Measurements from ENCODE around the gene VGLL3. TPM values are rescaled to one million over a fixed set of nuclear protein-coding genes. Genes with fewer than 3 reads are reported as not detected.

Gene VGLL3
- polyA plus RNA-seq, 2 donors = 0.54 to 0.55 TPM

DNA sequence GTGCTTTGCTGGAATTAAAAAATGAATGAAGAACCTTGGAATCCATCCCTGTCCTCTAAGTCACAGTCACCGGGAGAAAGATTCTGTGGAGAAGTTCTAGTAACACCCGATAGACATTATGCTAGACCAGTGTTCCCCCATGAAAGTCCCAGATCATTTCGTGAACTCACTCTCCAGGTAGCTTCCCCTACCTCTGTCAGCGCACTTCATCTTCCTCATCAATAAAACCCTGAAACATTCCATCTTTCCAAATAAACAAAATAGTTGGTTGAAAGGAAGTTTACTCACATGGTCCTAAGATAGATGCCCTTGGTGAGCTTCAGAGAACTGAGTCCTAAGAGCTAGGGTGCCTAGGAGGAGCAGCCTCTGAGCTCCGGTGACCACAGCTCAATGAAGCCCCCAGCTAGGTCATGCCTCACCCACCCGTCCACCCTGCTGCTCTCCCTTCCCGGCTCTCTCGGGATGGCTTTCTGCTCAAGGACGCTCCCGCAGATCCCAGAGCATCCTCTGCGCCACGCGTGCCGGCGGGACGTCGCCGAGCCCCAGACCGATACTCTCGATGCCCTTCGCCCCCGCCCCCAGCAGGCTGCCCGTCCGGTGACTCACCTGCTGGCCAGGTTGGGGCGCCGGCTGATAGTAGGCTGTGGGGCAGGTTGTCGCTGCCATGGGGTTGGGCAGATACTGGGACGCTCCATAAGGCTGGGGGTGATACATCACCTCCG is 776 bp downstream of the VGLL3 start:
- Histone ChIP-seq H3K4me1 (ENCODE audit: control insufficient read depth in 2 of 2, insufficient read depth in 2 of 2, low read length in 1 of 2) (peaks cover 2 to 3% of the 10 kb centered on the region in 2 donors), H3K9me3 (ENCODE audit: control insufficient read depth in 2 of 2, insufficient read depth in 1 of 2, low read depth in 1 of 2, low read length in 1 of 2) (no peaks in the 10 kb centered on the region), H3K4me3 (ENCODE audit: low read depth in 1 of 2, low read length in 2 of 2) (peak overlapping the region; percentile 56 to 61), H3K27me3 (ENCODE audit: control insufficient read depth in 1 of 2, insufficient read depth in 2 of 2, low read length in 2 of 2) (no peaks in the 10 kb centered on the region), H3K27ac (ENCODE audit: low read depth in 2 of 2, low read length in 1 of 2) (peak overlapping the region; percentile 43 to 45), H3K36me3 (ENCODE audit: control insufficient read depth in 2 of 2, insufficient read depth in 2 of 2, low read length in 1 of 2) (no peaks in the 10 kb centered on the region)
- 5 to 6% methylated on average over 29 of the region's 29 CpGs for WGBS, 2 donors

DNA sequence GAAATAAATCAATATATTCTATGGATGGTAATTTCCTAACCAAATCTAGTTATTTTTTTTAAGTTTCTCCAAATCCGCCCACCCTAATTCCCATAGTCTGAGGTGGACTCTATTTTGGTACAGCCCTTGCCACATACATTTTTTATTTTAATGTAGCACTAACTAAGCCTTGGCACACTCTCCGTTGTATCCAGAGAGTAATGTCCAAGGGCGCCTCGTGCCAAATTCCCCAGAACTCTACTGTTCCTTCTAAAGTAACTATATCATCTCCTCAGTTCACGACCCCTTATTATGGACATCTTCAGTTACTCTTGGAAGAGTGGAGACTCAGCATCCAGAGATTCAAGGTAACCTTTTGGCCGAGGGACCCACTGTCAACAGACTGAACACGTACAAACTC is 1.3 kb downstream of the VGLL3 start:
- H3K4me3 ChIP-seq (ENCODE audit: low read depth in 1 of 2, low read length in 2 of 2) = peak overlapping the region in 1 of 2 donors; percentile 61
- H3K4me1 ChIP-seq (ENCODE audit: control insufficient read depth in 2 of 2, insufficient read depth in 2 of 2, low read length in 1 of 2) = peaks cover 2 to 3% of the 10 kb centered on the region in 2 donors
- WGBS, 2 donors = 48 to 54% methylated on average over 7 of the region's 7 CpGs
- no peaks in the 10 kb centered on the region for H3K9me3 ChIP-seq (ENCODE audit: control insufficient read depth in 2 of 2, insufficient read depth in 1 of 2, low read depth in 1 of 2, low read length in 1 of 2)
- H3K27ac ChIP-seq (ENCODE audit: low read depth in 2 of 2, low read length in 1 of 2) = no peak overlapping the region
- H3K36me3 ChIP-seq (ENCODE audit: control insufficient read depth in 2 of 2, insufficient read depth in 2 of 2, low read length in 1 of 2) = no peaks in the 10 kb centered on the region
- no peaks in the 10 kb centered on the region for H3K27me3 ChIP-seq (ENCODE audit: control insufficient read depth in 1 of 2, insufficient read depth in 2 of 2, low read length in 2 of 2)

DNA sequence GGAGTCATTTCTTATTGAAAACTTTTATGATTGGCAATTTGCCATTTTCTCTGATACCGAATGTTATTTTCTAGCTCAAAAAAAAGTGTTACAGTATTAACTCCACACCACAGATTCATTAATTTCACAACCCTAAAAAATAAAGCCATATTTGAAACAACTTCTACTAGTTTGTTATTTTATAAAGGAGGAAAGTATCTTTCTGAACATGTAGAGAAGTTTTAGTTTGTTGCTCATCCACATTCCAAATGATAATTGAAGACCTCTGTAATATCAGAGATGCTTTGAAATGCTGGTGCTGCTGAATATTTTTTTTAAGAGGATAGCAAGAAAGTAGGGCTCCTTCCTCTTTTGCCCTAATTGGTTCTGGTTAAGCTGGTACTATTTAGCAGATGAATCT is 1.9 kb downstream of the VGLL3 start:
- no peak overlapping the region for H3K27ac ChIP-seq (ENCODE audit: low read depth in 2 of 2, low read length in 1 of 2)
- no peak overlapping the region for H3K4me3 ChIP-seq (ENCODE audit: low read depth in 1 of 2, low read length in 2 of 2)
- H3K36me3 ChIP-seq (ENCODE audit: control insufficient read depth in 2 of 2, insufficient read depth in 2 of 2, low read length in 1 of 2) = no peaks in the 10 kb centered on the region
- 31 to 53% methylated on average over 1 of the region's 1 CpG for WGBS, 2 donors
- no peaks in the 10 kb centered on the region for H3K9me3 ChIP-seq (ENCODE audit: control insufficient read depth in 2 of 2, insufficient read depth in 1 of 2, low read depth in 1 of 2, low read length in 1 of 2)
- H3K27me3 ChIP-seq (ENCODE audit: control insufficient read depth in 1 of 2, insufficient read depth in 2 of 2, low read length in 2 of 2) = no peaks in the 10 kb centered on the region
- peaks cover 2 to 3% of the 10 kb centered on the region in 2 donors for H3K4me1 ChIP-seq (ENCODE audit: control insufficient read depth in 2 of 2, insufficient read depth in 2 of 2, low read length in 1 of 2)

DNA sequence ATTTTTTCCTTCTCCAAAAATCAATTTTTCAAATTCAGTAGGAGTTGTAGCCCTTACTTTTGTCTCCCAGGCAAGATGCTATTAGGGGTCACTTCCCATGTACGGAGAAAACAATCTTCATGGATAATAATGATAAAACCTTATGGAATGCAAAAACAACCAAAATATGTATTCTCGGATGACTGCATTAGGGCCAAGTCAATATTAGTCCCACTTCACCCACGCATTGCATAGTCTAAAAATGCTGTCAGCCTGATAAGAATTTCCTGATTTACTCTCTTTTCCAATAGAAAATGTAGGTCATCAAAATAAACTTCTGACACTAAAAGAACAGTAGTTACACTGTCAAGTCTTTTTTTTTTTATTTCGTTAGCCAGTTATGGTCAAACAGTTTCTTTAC is 2.7 kb downstream of the VGLL3 start:
- no peaks in the 10 kb centered on the region for H3K9me3 ChIP-seq (ENCODE audit: control insufficient read depth in 2 of 2, insufficient read depth in 1 of 2, low read depth in 1 of 2, low read length in 1 of 2)
- H3K4me3 ChIP-seq (ENCODE audit: low read depth in 1 of 2, low read length in 2 of 2) = no peak overlapping the region
- H3K4me1 ChIP-seq (ENCODE audit: control insufficient read depth in 2 of 2, insufficient read depth in 2 of 2, low read length in 1 of 2) = peaks cover 2 to 3% of the 10 kb centered on the region in 2 donors
- 65 to 72% methylated on average over 4 of the region's 4 CpGs for WGBS, 2 donors
- H3K27me3 ChIP-seq (ENCODE audit: control insufficient read depth in 1 of 2, insufficient read depth in 2 of 2, low read length in 2 of 2) = no peaks in the 10 kb centered on the region
- no peak overlapping the region for H3K27ac ChIP-seq (ENCODE audit: low read depth in 2 of 2, low read length in 1 of 2)
- H3K36me3 ChIP-seq (ENCODE audit: control insufficient read depth in 2 of 2, insufficient read depth in 2 of 2, low read length in 1 of 2) = no peaks in the 10 kb centered on the region

DNA sequence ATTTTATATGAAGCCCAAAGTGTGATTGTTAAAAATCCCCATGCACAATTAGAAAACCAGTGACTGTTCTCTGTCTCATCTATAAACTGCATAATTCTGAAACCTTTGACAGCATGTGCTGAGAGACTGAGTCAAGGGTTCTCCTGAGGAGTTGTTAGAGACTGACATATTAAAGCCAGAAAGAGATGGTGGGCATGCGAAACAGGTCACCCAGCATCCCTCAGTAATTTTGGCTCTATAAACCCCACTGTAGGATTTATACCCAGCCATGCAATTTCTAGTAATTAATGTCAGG is 3.6 kb downstream of the VGLL3 start:
- WGBS, 2 donors = 88 to 90% methylated on average over 1 of the region's 1 CpG
- no peak overlapping the region for H3K27ac ChIP-seq (ENCODE audit: low read depth in 2 of 2, low read length in 1 of 2)

DNA sequence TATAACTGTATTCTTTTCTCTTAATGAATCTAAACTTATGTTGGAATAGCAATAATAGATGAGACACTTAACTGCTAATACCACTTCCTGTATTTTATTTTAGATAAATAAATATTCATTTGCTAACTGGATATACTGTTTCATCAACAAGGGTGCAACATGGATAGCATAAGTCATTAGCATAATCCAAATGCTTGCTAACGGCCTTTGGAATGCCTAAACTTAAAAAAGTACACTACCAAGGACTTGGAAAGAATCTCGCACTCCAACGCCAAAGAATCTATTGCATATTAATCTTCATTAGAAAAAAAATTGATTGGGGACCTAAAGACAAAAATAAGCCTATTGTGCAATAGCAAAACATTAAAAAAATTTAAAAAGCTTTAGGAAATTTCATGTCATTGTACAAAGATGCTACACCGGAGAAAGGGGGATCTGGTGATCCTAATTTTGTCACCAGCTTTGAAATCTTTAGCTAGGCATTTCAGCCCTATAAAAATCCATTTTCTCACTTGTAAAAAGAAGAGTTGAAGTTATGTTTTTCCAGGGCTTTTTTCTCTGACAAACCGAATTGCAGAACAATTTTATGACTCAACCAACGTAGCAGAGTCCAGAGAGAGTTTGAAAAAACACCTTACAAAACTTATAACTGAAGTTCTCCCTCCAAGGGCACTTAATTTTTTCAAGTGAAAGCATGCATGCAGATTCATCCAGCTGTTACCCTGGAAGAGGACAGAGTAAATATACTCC is 4.1 kb downstream of the VGLL3 start:
- H3K27me3 ChIP-seq (ENCODE audit: control insufficient read depth in 1 of 2, insufficient read depth in 2 of 2, low read length in 2 of 2) = no peaks in the 10 kb centered on the region
- WGBS, 2 donors = 43 to 52% methylated on average over 6 of the region's 6 CpGs
- H3K36me3 ChIP-seq (ENCODE audit: control insufficient read depth in 2 of 2, insufficient read depth in 2 of 2, low read length in 1 of 2) = no peaks in the 10 kb centered on the region
- no peak overlapping the region for H3K4me3 ChIP-seq (ENCODE audit: low read depth in 1 of 2, low read length in 2 of 2)
- peaks cover 2 to 3% of the 10 kb centered on the region in 2 donors for H3K4me1 ChIP-seq (ENCODE audit: control insufficient read depth in 2 of 2, insufficient read depth in 2 of 2, low read length in 1 of 2)
- no peaks in the 10 kb centered on the region for H3K9me3 ChIP-seq (ENCODE audit: control insufficient read depth in 2 of 2, insufficient read depth in 1 of 2, low read depth in 1 of 2, low read length in 1 of 2)
- no peak overlapping the region for H3K27ac ChIP-seq (ENCODE audit: low read depth in 2 of 2, low read length in 1 of 2)

More for the DNA sequence above, 3.6 kb downstream of the VGLL3 start:
- H3K4me3 ChIP-seq (ENCODE audit: low read depth in 1 of 2, low read length in 2 of 2) = no peak overlapping the region
- H3K4me1 ChIP-seq (ENCODE audit: control insufficient read depth in 2 of 2, insufficient read depth in 2 of 2, low read length in 1 of 2) = peaks cover 2 to 3% of the 10 kb centered on the region in 2 donors
- no peaks in the 10 kb centered on the region for H3K9me3 ChIP-seq (ENCODE audit: control insufficient read depth in 2 of 2, insufficient read depth in 1 of 2, low read depth in 1 of 2, low read length in 1 of 2)
- H3K36me3 ChIP-seq (ENCODE audit: control insufficient read depth in 2 of 2, insufficient read depth in 2 of 2, low read length in 1 of 2) = no peaks in the 10 kb centered on the region
- H3K27me3 ChIP-seq (ENCODE audit: control insufficient read depth in 1 of 2, insufficient read depth in 2 of 2, low read length in 2 of 2) = no peaks in the 10 kb centered on the region

DNA sequence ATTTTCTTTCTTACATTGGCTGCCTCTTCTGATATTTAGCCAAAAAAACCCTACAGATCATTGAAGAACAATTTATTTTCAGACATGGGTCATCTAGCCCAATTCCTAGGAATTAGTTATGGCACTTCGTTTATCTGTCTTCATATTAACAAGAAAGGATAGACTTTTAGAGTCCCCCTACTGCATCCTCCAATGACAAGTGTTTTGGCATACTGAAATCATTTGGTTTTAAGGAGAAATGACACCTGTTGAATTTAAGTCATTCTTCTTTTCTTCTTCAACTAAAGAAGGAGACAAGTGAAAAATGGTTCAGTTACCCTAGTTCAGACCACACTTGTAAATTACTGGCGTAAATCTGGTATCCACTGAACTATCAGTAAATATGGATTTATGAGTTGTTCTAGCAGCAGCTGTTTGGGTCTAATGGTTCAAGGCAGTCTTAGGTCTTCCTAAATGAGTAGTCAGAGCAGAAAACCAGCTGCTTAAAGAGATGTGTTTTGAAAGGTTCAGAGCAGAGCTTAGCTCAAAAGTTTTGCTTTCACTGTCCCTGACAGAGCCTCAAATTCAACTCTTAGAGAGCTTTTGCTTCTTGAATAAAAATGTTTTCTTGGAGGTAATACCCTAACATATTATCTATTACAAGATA is 5.6 kb downstream of the VGLL3 start:
- no peaks in the 10 kb centered on the region for H3K27me3 ChIP-seq (ENCODE audit: control insufficient read depth in 1 of 2, insufficient read depth in 2 of 2, low read length in 2 of 2)
- no peaks in the 10 kb centered on the region for H3K36me3 ChIP-seq (ENCODE audit: control insufficient read depth in 2 of 2, insufficient read depth in 2 of 2, low read length in 1 of 2)
- H3K4me1 ChIP-seq (ENCODE audit: control insufficient read depth in 2 of 2, insufficient read depth in 2 of 2, low read length in 1 of 2) = peaks cover 0 to 2% of the 10 kb centered on the region in 2 donors
- no peaks in the 10 kb centered on the region for H3K9me3 ChIP-seq (ENCODE audit: control insufficient read depth in 2 of 2, insufficient read depth in 1 of 2, low read depth in 1 of 2, low read length in 1 of 2)
- H3K4me3 ChIP-seq (ENCODE audit: low read depth in 1 of 2, low read length in 2 of 2) = no peak overlapping the region
- WGBS, 2 donors = 72 to 78% methylated on average over 2 of the region's 2 CpGs
- H3K27ac ChIP-seq (ENCODE audit: low read depth in 2 of 2, low read length in 1 of 2) = no peak overlapping the region

DNA sequence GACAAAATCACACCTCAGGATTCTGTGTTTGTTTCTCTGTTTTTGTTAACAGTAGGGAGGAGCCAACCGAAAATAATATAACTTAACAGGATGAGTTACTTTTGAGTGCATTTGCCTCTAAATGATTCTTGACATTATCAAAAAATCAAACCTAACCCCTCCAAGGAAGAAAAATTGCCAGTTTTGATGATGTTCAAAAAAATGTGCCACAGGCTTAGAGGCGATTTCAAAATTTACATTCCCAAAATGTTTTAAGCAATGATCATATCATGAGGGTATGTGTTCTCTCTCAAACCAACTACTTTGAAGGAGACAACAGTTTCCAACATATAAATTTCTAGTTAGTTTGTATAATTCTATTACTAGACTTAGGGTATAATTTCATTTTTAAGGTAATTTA is 6.7 kb downstream of the VGLL3 start:
- Histone ChIP-seq H3K9me3 (ENCODE audit: control insufficient read depth in 2 of 2, insufficient read depth in 1 of 2, low read depth in 1 of 2, low read length in 1 of 2) (no peaks in the 10 kb centered on the region), H3K27ac (ENCODE audit: low read depth in 2 of 2, low read length in 1 of 2) (no peak overlapping the region), H3K4me3 (ENCODE audit: low read depth in 1 of 2, low read length in 2 of 2) (no peak overlapping the region), H3K4me1 (ENCODE audit: control insufficient read depth in 2 of 2, insufficient read depth in 2 of 2, low read length in 1 of 2) (no peaks in the 10 kb centered on the region), H3K36me3 (ENCODE audit: control insufficient read depth in 2 of 2, insufficient read depth in 2 of 2, low read length in 1 of 2) (no peaks in the 10 kb centered on the region), H3K27me3 (ENCODE audit: control insufficient read depth in 1 of 2, insufficient read depth in 2 of 2, low read length in 2 of 2) (no peaks in the 10 kb centered on the region)
- 77 to 79% methylated on average over 2 of the region's 2 CpGs for WGBS, 2 donors

DNA sequence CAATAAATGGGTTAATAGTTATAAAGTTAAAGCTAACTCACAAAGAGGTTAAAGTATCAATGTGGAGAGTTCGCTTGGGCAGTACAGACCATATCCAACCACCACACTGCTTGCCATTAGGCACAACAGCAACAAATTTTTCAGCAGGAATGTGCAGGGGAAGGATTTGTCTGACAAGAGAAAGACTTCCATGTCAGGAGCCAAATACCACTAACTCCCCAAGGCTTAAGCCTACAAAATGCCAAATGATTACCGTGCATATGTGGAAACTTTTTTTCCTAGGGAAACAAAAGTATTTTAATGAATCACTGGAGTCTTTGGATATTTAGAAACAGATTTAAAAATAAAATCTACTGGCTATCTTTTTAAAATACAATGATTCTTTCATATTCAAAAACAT is 8.1 kb downstream of the VGLL3 start:
- Histone ChIP-seq H3K27me3 (ENCODE audit: control insufficient read depth in 1 of 2, insufficient read depth in 2 of 2, low read length in 2 of 2) (no peaks in the 10 kb centered on the region), H3K27ac (ENCODE audit: low read depth in 2 of 2, low read length in 1 of 2) (no peak overlapping the region), H3K4me3 (ENCODE audit: low read depth in 1 of 2, low read length in 2 of 2) (no peak overlapping the region), H3K36me3 (ENCODE audit: control insufficient read depth in 2 of 2, insufficient read depth in 2 of 2, low read length in 1 of 2) (no peaks in the 10 kb centered on the region), H3K9me3 (ENCODE audit: control insufficient read depth in 2 of 2, insufficient read depth in 1 of 2, low read depth in 1 of 2, low read length in 1 of 2) (no peaks in the 10 kb centered on the region), H3K4me1 (ENCODE audit: control insufficient read depth in 2 of 2, insufficient read depth in 2 of 2, low read length in 1 of 2) (no peaks in the 10 kb centered on the region)
- 52 to 64% methylated on average over 2 of the region's 2 CpGs for WGBS, 2 donors

Measured in esophagus (tissue), 2 donors.